Loucy (cell line): ENCODE data around the gene EPHB1.

Experiments used
- H2AFZ ChIP-seq: fragments of 200-600 bp; sonication (generic); 2 replicates; pipeline ENCODE4 v1.6.0; 2016; ENCODE audit warnings: antibody characterized with exemption, mild to moderate bottlenecking, low read length, moderate library complexity
- H3F3A ChIP-seq: fragments of 200-600 bp; 2 replicates; pipeline ENCODE4 v1.6.0; 2016; ENCODE audit warnings: antibody characterized with exemption, low read depth, mild to moderate bottlenecking
- H3K27me3 ChIP-seq: fragments of 200-600 bp; sonication (generic); 2 replicates; pipeline ENCODE4 v1.6.1; 2014; ENCODE audit warnings: low read length, mild to moderate bottlenecking; ENCODE audit not compliant: insufficient read depth, poor library complexity, severe bottlenecking
- H3K36me3 ChIP-seq: fragments of 200-600 bp; sonication (generic); 2 replicates; pipeline ENCODE4 v1.6.1; 2016; ENCODE audit warnings: low read length; ENCODE audit not compliant: insufficient read depth
- H3K4me1 ChIP-seq: fragments of 200-600 bp; sonication (generic); 2 replicates; pipeline ENCODE4 v1.5.1; 2014; ENCODE audit warnings: low read length, mild to moderate bottlenecking; ENCODE audit not compliant: insufficient read depth, poor library complexity, severe bottlenecking
- H3K4me2 ChIP-seq: fragments of 200-600 bp; sonication (generic); 2 replicates; pipeline ENCODE4 v1.6.0; 2014; ENCODE audit warnings: antibody characterized with exemption, low read length, low read depth, mild to moderate bottlenecking; ENCODE audit not compliant: poor library complexity, severe bottlenecking
- H3K4me3 ChIP-seq: fragments of 200-600 bp; sonication (generic); 2 replicates; pipeline ENCODE4 v1.5.1; 2014; ENCODE audit warnings: low read length, mild to moderate bottlenecking, mixed read lengths; ENCODE audit not compliant: poor library complexity, severe bottlenecking
- H3K79me2 ChIP-seq: fragments of 200-600 bp; sonication (generic); 2 replicates; pipeline ENCODE4 v1.6.1; 2014; ENCODE audit warnings: low read length; ENCODE audit not compliant: insufficient read depth
- H3K9ac ChIP-seq: fragments of 200-600 bp; sonication (generic); 2 replicates; pipeline ENCODE4 v1.6.0; 2014; ENCODE audit warnings: mild to moderate bottlenecking, low read depth, low read length, moderate library complexity; ENCODE audit not compliant: poor library complexity, severe bottlenecking
- H3K9me2 ChIP-seq: fragments of 200-600 bp; sonication (generic); replicated peaks from 2 replicates; pipeline ENCODE4 v1.6.1; 2016; ENCODE audit warnings: low read depth, low read length, mixed read lengths
- H3K9me3 ChIP-seq: fragments of 200-600 bp; sonication (generic); 2 replicates; pipeline ENCODE4 v1.6.1; 2014; ENCODE audit warnings: mild to moderate bottlenecking, antibody characterized with exemption, low read length, low read depth; ENCODE audit not compliant: insufficient read depth
- H4K20me1 ChIP-seq: fragments of 200-600 bp; sonication (generic); 2 replicates; pipeline ENCODE4 v1.6.0; 2014; ENCODE audit warnings: antibody characterized with exemption, low read length, mild to moderate bottlenecking; ENCODE audit not compliant: insufficient read depth, poor library complexity, severe bottlenecking
- EZH2phosphoT487 ChIP-seq: fragments of 200-600 bp; IDR thresholded peaks from 2 replicates; pipeline ENCODE4 v1.6.1; 2018; ENCODE audit warnings: antibody characterized with exemption, mild to moderate bottlenecking, moderate library complexity, borderline replicate concordance
- TF ChIP-seq, protein P1 (sequence below): fragments of 200-600 bp; sonication (generic); conservative IDR thresholded peaks from 2 replicates; pipeline ENCODE4 v1.5.1; 2014; ENCODE audit warnings: mild to moderate bottlenecking, antibody characterized with exemption, low read length

The EPHB1 gene

DNA sequence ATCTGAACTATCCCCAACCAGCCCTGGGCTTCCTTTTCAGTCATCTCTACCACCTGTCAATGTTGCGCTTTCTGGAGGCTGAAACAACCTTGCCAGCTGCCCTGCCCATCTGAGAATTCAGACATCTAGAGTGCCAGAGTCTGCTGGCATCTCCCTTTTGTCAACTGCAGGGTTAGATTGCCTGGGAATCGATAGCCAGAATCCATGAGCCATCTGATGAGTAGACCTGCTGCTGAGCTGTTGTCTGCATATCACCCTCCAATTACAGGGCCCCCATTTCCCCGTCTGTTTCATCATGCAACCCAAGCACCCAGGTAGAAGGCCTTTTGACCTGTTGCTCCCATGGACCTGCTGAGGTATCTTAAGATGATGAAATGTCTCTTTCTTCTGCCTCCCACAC, 280.1 kb downstream of the EPHB1 start:
- no peaks in the 10 kb centered on the region for H3K27me3 ChIP-seq
- H3K4me3 ChIP-seq, result no peak overlapping the region
- no peaks in the 10 kb centered on the region for H3K4me1 ChIP-seq
- no peak overlapping the region for H3K9ac ChIP-seq
- TF ChIP-seq EZH2phosphoT487, result no peak
- TF ChIP-seq, protein P1, sequence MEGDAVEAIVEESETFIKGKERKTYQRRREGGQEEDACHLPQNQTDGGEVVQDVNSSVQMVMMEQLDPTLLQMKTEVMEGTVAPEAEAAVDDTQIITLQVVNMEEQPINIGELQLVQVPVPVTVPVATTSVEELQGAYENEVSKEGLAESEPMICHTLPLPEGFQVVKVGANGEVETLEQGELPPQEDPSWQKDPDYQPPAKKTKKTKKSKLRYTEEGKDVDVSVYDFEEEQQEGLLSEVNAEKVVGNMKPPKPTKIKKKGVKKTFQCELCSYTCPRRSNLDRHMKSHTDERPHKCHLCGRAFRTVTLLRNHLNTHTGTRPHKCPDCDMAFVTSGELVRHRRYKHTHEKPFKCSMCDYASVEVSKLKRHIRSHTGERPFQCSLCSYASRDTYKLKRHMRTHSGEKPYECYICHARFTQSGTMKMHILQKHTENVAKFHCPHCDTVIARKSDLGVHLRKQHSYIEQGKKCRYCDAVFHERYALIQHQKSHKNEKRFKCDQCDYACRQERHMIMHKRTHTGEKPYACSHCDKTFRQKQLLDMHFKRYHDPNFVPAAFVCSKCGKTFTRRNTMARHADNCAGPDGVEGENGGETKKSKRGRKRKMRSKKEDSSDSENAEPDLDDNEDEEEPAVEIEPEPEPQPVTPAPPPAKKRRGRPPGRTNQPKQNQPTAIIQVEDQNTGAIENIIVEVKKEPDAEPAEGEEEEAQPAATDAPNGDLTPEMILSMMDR, result no peak
- H3K9me3 ChIP-seq, result no peaks in the 10 kb centered on the region
- no peaks in the 10 kb centered on the region for H3K36me3 ChIP-seq
- H3K4me2 ChIP-seq, result no peak overlapping the region
- H4K20me1 ChIP-seq, result no peaks in the 10 kb centered on the region
- no peaks in the 10 kb centered on the region for H3K79me2 ChIP-seq
- H3K9me2 ChIP-seq, result no peaks in the 10 kb centered on the region
- no peak overlapping the region for H2AFZ ChIP-seq
- no peaks in the 10 kb centered on the region for H3F3A ChIP-seq

DNA sequence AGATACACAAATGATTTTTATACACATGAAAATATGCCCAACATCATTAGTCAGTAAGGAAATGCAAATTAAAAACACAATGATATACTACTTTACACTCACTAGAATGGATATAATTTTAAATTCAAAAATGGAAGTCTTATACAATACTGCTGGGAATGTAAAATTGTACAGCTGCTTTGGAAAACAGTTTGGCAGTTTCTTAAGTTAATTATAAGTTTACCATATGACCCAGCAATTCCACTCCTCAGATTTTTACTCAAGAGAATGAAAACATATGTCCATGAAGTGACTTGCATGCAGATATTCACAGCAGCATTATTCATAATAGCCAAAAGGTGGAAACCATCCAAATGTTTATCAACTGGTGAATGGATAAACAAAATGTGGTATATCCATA, 281.3 kb downstream of the EPHB1 start:
- Histone ChIP-seq H3K36me3 (no peaks in the 10 kb centered on the region), H3K4me2 (no peak overlapping the region), H3K4me3 (no peak overlapping the region), H3K79me2 (no peaks in the 10 kb centered on the region), H3K27me3 (no peaks in the 10 kb centered on the region), H3K9me2 (no peaks in the 10 kb centered on the region), H3K9ac (no peak overlapping the region), H3F3A (no peaks in the 10 kb centered on the region), H3K9me3 (no peaks in the 10 kb centered on the region), H3K4me1 (no peaks in the 10 kb centered on the region), H4K20me1 (no peaks in the 10 kb centered on the region), H2AFZ (no peak overlapping the region)
- TF ChIP-seq, protein P1, result no peak
- TF ChIP-seq EZH2phosphoT487, result no peak

DNA sequence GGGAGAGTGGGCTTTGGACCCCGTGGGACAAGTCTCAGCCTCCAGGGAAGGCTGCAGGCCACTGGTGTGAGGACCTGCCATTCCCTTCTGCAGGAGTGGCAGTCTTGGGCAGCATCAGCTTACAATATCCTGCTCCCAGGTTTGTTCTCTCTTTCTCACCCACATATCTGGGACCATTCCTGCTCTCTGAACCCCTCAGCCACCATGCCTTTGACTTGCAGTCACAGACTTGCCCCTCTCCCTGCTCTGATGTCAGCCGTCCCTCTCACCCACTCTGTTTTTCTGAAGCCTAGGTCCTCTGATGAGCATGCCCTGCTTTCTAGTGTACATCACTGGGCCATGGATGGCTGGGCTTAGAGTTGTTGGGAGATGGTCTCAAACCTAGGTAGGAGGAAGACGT, 282.1 kb downstream of the EPHB1 start:
- Histone ChIP-seq H3K36me3 (no peaks in the 10 kb centered on the region), H3K9me2 (no peaks in the 10 kb centered on the region), H3K9ac (no peak overlapping the region), H4K20me1 (no peaks in the 10 kb centered on the region), H3F3A (no peaks in the 10 kb centered on the region), H3K9me3 (no peaks in the 10 kb centered on the region), H3K4me2 (no peak overlapping the region), H2AFZ (no peak overlapping the region), H3K4me3 (no peak overlapping the region), H3K4me1 (no peaks in the 10 kb centered on the region), H3K79me2 (no peaks in the 10 kb centered on the region), H3K27me3 (no peaks in the 10 kb centered on the region)
- TF ChIP-seq, protein P1, result no peak
- no peak for TF ChIP-seq EZH2phosphoT487
